Small intestine (tissue), 7 donors: ENCODE results near the gene GPR37. TPM values are rescaled to one million over a fixed set of nuclear protein-coding genes. Genes with fewer than 3 reads are reported as not detected.

Experiments used
- DNase-seq, 2 donors: peaks; one replicate each; pipeline versions ENCODE4 v3.0.0 to v3.0.0-alpha.2; 2013
- FAIRE-seq: peaks from 2 replicates; lab custom pipeline; 2012; peaks lifted over from hg19 to GRCh38; lab: Jason Lieb, UNC
- H3K27ac ChIP-seq, 3 donors: one replicate each; pipeline ENCODE4 v1.5.1; 2013; ENCODE audit warnings: low read length in 2 of 3, mild to moderate bottlenecking in 2 of 3, control low read depth in 1 of 3, inconsistent platforms in 1 of 3, low read depth in 1 of 3, moderate library complexity in 1 of 3
- H3K27me3 ChIP-seq, 3 donors: one replicate each; pipeline ENCODE4 v1.6.1; 2013; ENCODE audit warnings: low read length in 3 of 3, inconsistent platforms in 1 of 3; ENCODE audit not compliant: control insufficient read depth in 3 of 3, insufficient read depth in 3 of 3
- H3K36me3 ChIP-seq, 3 donors: one replicate each; pipeline ENCODE4 v1.6.1; 2013; ENCODE audit warnings: low read length in 3 of 3, inconsistent platforms in 1 of 3, low read depth in 1 of 3, mild to moderate bottlenecking in 1 of 3, moderate library complexity in 1 of 3; ENCODE audit not compliant: control insufficient read depth in 3 of 3, insufficient read depth in 2 of 3
- H3K4me1 ChIP-seq, 3 donors: one replicate each; pipeline ENCODE4 v1.6.1; 2013; ENCODE audit warnings: low read length in 2 of 3, inconsistent platforms in 1 of 3, low read depth in 1 of 3, mild to moderate bottlenecking in 1 of 3, moderate library complexity in 1 of 3; ENCODE audit not compliant: control insufficient read depth in 3 of 3, insufficient read depth in 2 of 3
- H3K4me3 ChIP-seq, 3 donors: one replicate each; pipeline ENCODE4 v1.5.1; 2013; ENCODE audit warnings: low read length in 3 of 3, control low read depth in 1 of 3, inconsistent platforms in 1 of 3, low read depth in 1 of 3, mild to moderate bottlenecking in 1 of 3, moderate library complexity in 1 of 3
- H3K9me3 ChIP-seq, 2 donors: one replicate each; pipeline ENCODE4 v1.6.1; 2013; ENCODE audit warnings: low read depth in 1 of 2, low read length in 1 of 2; ENCODE audit not compliant: control insufficient read depth in 2 of 2, insufficient read depth in 1 of 2
- WGBS, 3 donors: extraction: QIAGEN DNeasy Blood & Tissue Kit; methylation state at CpG; one replicate each; pipeline ENCODE4 v1.1.7; 2013; 5-methylcytosine and 5-hydroxymethylcytosine counted together
- polyA plus RNA-seq, 4 donors: library from polyadenylated mRNA; stranded (reverse) in 3 of 4; unstranded in 1 of 4; fragments of 200-250 nt in 3 of 4; fragments of 120-200 nt in 1 of 4; gene quantifications; one replicate each; pipeline versions ENCODE4 v1.2.1 to v1.2.3, GENCODE V29; 2013
- donor health status: healthy with polysubstance abuse.
- donor health status: control.
- donor health status: control.
- donor health status: Bipolar disorder and iron deficiency.
- donor health status: healthy.

Gene GPR37
- polyA plus RNA-seq, 4 donors = 0.40 to 1.4 TPM; not detected in 2

- FAIRE-seq = no peak
- Histone ChIP-seq H3K36me3 (no peaks in the 10 kb centered on the region), H3K4me1 (no peaks in the 10 kb centered on the region), H3K4me3 (no peak overlapping the region), H3K9me3 (no peaks in the 10 kb centered on the region), H3K27ac (no peak overlapping the region), H3K27me3 (no peaks in the 10 kb centered on the region)
- DNase-seq = no peak
- WGBS, 3 donors = 56 to 68% (median 57%) methylated on average over 3 of the region's 3 CpGs
Observed at GRCh38 chr7:124738639-124739038, 27.0 kb downstream of the GPR37 start.

GRCh38 chr7:124737760-124738300 is 27.8 kb downstream of the GPR37 start:
- DNase-seq (no peak), FAIRE-seq (no peak)
- Histone ChIP-seq H3K27me3 (no peaks in the 10 kb centered on the region), H3K36me3 (no peaks in the 10 kb centered on the region), H3K9me3 (no peaks in the 10 kb centered on the region), H3K4me3 (no peak overlapping the region), H3K27ac (no peak overlapping the region), H3K4me1 (no peaks in the 10 kb centered on the region)
- WGBS, 3 donors = 73 to 80% (median 80%) methylated on average over 2 of the region's 2 CpGs

GRCh38 chr7:124728610-124729009 is 37.0 kb downstream of the GPR37 start:
- Histone ChIP-seq H3K27me3 (no peaks in the 10 kb centered on the region), H3K27ac (no peak overlapping the region), H3K36me3 (no peaks in the 10 kb centered on the region), H3K4me1 (no peaks in the 10 kb centered on the region), H3K4me3 (no peak overlapping the region), H3K9me3 (no peaks in the 10 kb centered on the region)
- no peak for FAIRE-seq
- WGBS, 3 donors = 5 to 6% (median 5%) methylated on average over 1 of the region's 1 CpG
- DNase-seq = no peak

GRCh38 chr7:124724507-124725192 is 40.9 kb downstream of the GPR37 start:
- Histone ChIP-seq H3K27me3 (no peaks in the 10 kb centered on the region), H3K4me3 (no peak overlapping the region), H3K36me3 (no peaks in the 10 kb centered on the region), H3K27ac (no peak overlapping the region), H3K4me1 (no peaks in the 10 kb centered on the region), H3K9me3 (no peaks in the 10 kb centered on the region)
- 12 to 56% (median 19%) methylated on average over 4 of the region's 4 CpGs for whole genome bisulfite sequencing, 3 donors
- no peak for FAIRE-seq
- no peak for DNase-seq

GRCh38 chr7:124724079-124724478 is 41.5 kb downstream of the GPR37 start:
- FAIRE-seq (no peak), DNase-seq (no peak)
- H3K27ac ChIP-seq = no peak overlapping the region
- no peaks in the 10 kb centered on the region for H3K4me1 ChIP-seq
- H3K36me3 ChIP-seq = no peaks in the 10 kb centered on the region
- H3K9me3 ChIP-seq = no peaks in the 10 kb centered on the region
- no peak overlapping the region for H3K4me3 ChIP-seq
- WGBS, 3 donors = 66 to 73% (median 67%) methylated on average over 5 of the region's 5 CpGs
- no peaks in the 10 kb centered on the region for H3K27me3 ChIP-seq

- Histone ChIP-seq H3K36me3 (no peaks in the 10 kb centered on the region), H3K4me1 (no peaks in the 10 kb centered on the region), H3K27ac (no peak overlapping the region), H3K4me3 (no peak overlapping the region), H3K9me3 (no peaks in the 10 kb centered on the region), H3K27me3 (no peaks in the 10 kb centered on the region)
- no peak for FAIRE-seq
- no peak for DNase-seq
- 55 to 74% (median 57%) methylated on average over 2 of the region's 2 CpGs for WGBS, 3 donors
Observed at GRCh38 chr7:124723012-124723411, 42.6 kb downstream of the GPR37 start.

GRCh38 chr7:124722292-124722691 is 43.3 kb downstream of the GPR37 start:
- DNase-seq (no peak), FAIRE-seq (no peak)
- Histone ChIP-seq H3K9me3 (no peaks in the 10 kb centered on the region), H3K4me3 (no peak overlapping the region), H3K27me3 (no peaks in the 10 kb centered on the region), H3K27ac (no peak overlapping the region), H3K36me3 (no peaks in the 10 kb centered on the region), H3K4me1 (no peaks in the 10 kb centered on the region)
- 46 to 54% (median 52%) methylated on average over 3 of the region's 3 CpGs for WGBS, 3 donors

- WGBS, 3 donors = 42 to 56% (median 56%) methylated on average over 1 of the region's 1 CpG
- no peaks in the 10 kb centered on the region for H3K9me3 ChIP-seq
- no peak overlapping the region for H3K27ac ChIP-seq
- H3K36me3 ChIP-seq = no peaks in the 10 kb centered on the region
- FAIRE-seq (no peak), DNase-seq (no peak)
- H3K4me1 ChIP-seq = no peaks in the 10 kb centered on the region
- no peaks in the 10 kb centered on the region for H3K27me3 ChIP-seq
- no peak overlapping the region for H3K4me3 ChIP-seq
Observed at GRCh38 chr7:124720195-124720594, 45.4 kb downstream of the GPR37 start.
